DND-41 (cell line): Measurements from ENCODE around the gene EFCC1.

Experiments used
- ATAC-seq: fragments of 200-7000 bp; cut with Tn5 transposase; 3 replicates; pipeline ENCODE4 v1.9.1; 2021; ENCODE audit warnings: low read depth; ENCODE audit not compliant: insufficient read depth
- DNase-seq: peaks from one replicate; pipeline ENCODE4 v3.0.0-alpha.2; 2020
- H2AFZ ChIP-seq: 2 replicates; pipeline ENCODE4 v1.6.0; 2012; ENCODE audit warnings: low read depth, low read length
- H3K27ac ChIP-seq: 2 replicates; pipeline ENCODE4 v1.5.1; 2012; ENCODE audit warnings: low read length, inconsistent platforms
- H3K27me3 ChIP-seq: fragments of 200-600 bp; sonication (generic); 2 replicates; pipeline ENCODE4 v1.6.0; 2012; ENCODE audit warnings: low read length, mild to moderate bottlenecking, inconsistent platforms; ENCODE audit not compliant: insufficient read depth, poor library complexity
- H3K36me3 ChIP-seq: 2 replicates; pipeline ENCODE4 v1.5.1; 2012; ENCODE audit warnings: low read length, inconsistent platforms; ENCODE audit not compliant: insufficient read depth
- H3K4me1 ChIP-seq: 2 replicates; pipeline ENCODE4 v1.5.1; 2012; ENCODE audit warnings: mild to moderate bottlenecking, low read length; ENCODE audit not compliant: insufficient read depth
- H3K4me2 ChIP-seq: 2 replicates; pipeline ENCODE4 v1.6.0; 2012; ENCODE audit warnings: mild to moderate bottlenecking, moderate library complexity, low read length, inconsistent platforms; ENCODE audit not compliant: insufficient read depth
- H3K4me3 ChIP-seq, 2 experiments: fragments of 200-600 bp in 1 of 2; shearing (Covaris generic) in 1 of 2; 2 replicates each; pipeline ENCODE4 v1.5.1; 2012 to 2016; ENCODE audit warnings: inconsistent platforms in 2 of 2, low read length in 2 of 2, mild to moderate bottlenecking in 2 of 2, low read depth in 1 of 2, moderate library complexity in 1 of 2
- H3K79me2 ChIP-seq: 2 replicates; pipeline ENCODE4 v1.6.0; 2012; ENCODE audit warnings: low read length, inconsistent platforms; ENCODE audit not compliant: insufficient read depth
- H3K9ac ChIP-seq: 2 replicates; pipeline ENCODE4 v1.6.0; 2012; ENCODE audit warnings: low read depth, mild to moderate bottlenecking, inconsistent platforms, low read length, moderate library complexity
- H3K9me3 ChIP-seq: 2 replicates; pipeline ENCODE4 v1.5.1; 2012; ENCODE audit warnings: low read length, moderate library complexity, mild to moderate bottlenecking, inconsistent platforms; ENCODE audit not compliant: insufficient read depth, severe bottlenecking
- H4K20me1 ChIP-seq: 2 replicates; pipeline ENCODE4 v1.6.0; 2012; ENCODE audit warnings: low read length; ENCODE audit not compliant: insufficient read depth
- CTCF ChIP-seq: IDR thresholded peaks from 2 replicates; pipeline ENCODE4 v1.5.1; 2012; ENCODE audit warnings: borderline replicate concordance, low read length, moderate library complexity, mild to moderate bottlenecking; ENCODE audit not compliant: poor library complexity, severe bottlenecking; ENCODE audit errors: extremely low read depth
- EZH2 ChIP-seq: IDR thresholded peaks from 3 replicates; pipeline ENCODE4 v1.6.1; 2012; ENCODE audit warnings: borderline replicate concordance, low read depth, mild to moderate bottlenecking, moderate library complexity, low read length, inconsistent platforms; ENCODE audit not compliant: severe bottlenecking

EFCC1 gene

GRCh38 chr3:128965818-128966217 is 35.3 kb upstream of the EFCC1 start:
- no peaks in the 10 kb centered on the region for H3K4me1 ChIP-seq
- ATAC-seq (no peak), DNase-seq (no peak)
- no peak overlapping the region for H3K27ac ChIP-seq
- no peak overlapping the region for H3K9ac ChIP-seq
- no peaks in the 10 kb centered on the region for H3K36me3 ChIP-seq
- H2AFZ ChIP-seq: no peak overlapping the region
- no peak overlapping the region for H3K4me3 ChIP-seq
- no peaks in the 10 kb centered on the region for H3K9me3 ChIP-seq
- no peaks in the 10 kb centered on the region for H3K27me3 ChIP-seq
- H3K79me2 ChIP-seq: no peaks in the 10 kb centered on the region
- H4K20me1 ChIP-seq: no peaks in the 10 kb centered on the region
- TF ChIP-seq CTCF (no peak), EZH2 (no peak)
- no peak overlapping the region for H3K4me2 ChIP-seq

- Histone ChIP-seq H3K4me2 (no peak overlapping the region), H3K4me1 (no peaks in the 10 kb centered on the region), H3K79me2 (no peaks in the 10 kb centered on the region), H3K36me3 (no peaks in the 10 kb centered on the region), H3K9me3 (no peaks in the 10 kb centered on the region), H3K4me3 (no peak overlapping the region), H2AFZ (no peak overlapping the region), H4K20me1 (no peaks in the 10 kb centered on the region), H3K27me3 (no peaks in the 10 kb centered on the region), H3K27ac (no peak overlapping the region), H3K9ac (no peak overlapping the region)
- no peak for DNase-seq
- no peak for ATAC-seq
- TF ChIP-seq CTCF (no peak), EZH2 (no peak)
Observed at GRCh38 chr3:128967748-128968355, 33.3 kb upstream of the EFCC1 start.

- Histone ChIP-seq H3K27me3 (no peaks in the 10 kb centered on the region), H4K20me1 (no peaks in the 10 kb centered on the region), H3K36me3 (no peaks in the 10 kb centered on the region), H3K9me3 (no peaks in the 10 kb centered on the region), H2AFZ (no peak overlapping the region), H3K4me2 (no peak overlapping the region), H3K79me2 (no peaks in the 10 kb centered on the region), H3K9ac (no peak overlapping the region), H3K4me3 (no peak overlapping the region), H3K4me1 (no peaks in the 10 kb centered on the region), H3K27ac (no peak overlapping the region)
- no peak for TF ChIP-seq EZH2
- peak; percentile 95 for TF ChIP-seq CTCF
- DNase-seq: peak; percentile 69
- peak; percentile 78 for ATAC-seq
Observed at GRCh38 chr3:128969993-128970739, 30.9 kb upstream of the EFCC1 start.
